Activated B cell treated with CpG ODN at 0.5 μM for 24 hours (primary cell): ENCODE results near the gene B4GALNT4. TPM values are rescaled to one million over a fixed set of nuclear protein-coding genes. Genes with fewer than 3 reads are reported as not detected.

Experiments used
- ATAC-seq: fragments of 200-7000 bp; cut with Tn5 transposase; one replicate; pipeline ENCODE4 v1.10.0; 2021; ENCODE audit warnings: low read depth, mild to moderate bottlenecking, moderate library complexity
- CTCF ChIA-PET: fragments of 350-600 bp; sonication (Branson Sonifier 250); formaldehyde crosslinking; loops from one replicate; lab custom pipeline; 2021; ENCODE audit warnings: antibody characterized with exemption; lab: Charles Lee
- POLR2A ChIA-PET: fragments of 350-600 bp; sonication (Branson Sonifier 250); formaldehyde crosslinking; loops from one replicate; lab custom pipeline; 2021; ENCODE audit warnings: antibody characterized with exemption; lab: Charles Lee
- DNase-seq: peaks from one replicate; pipeline ENCODE4 v3.0.0; 2022
- H3K27ac Mint-ChIP-seq: one replicate; pipeline ENCODE4 v1.8.0; 2020; ENCODE audit warnings: mixed read lengths
- H3K27me3 Mint-ChIP-seq: one replicate; pipeline ENCODE4 v1.8.0; 2021; ENCODE audit warnings: mixed read lengths
- H3K36me3 Mint-ChIP-seq: one replicate; pipeline ENCODE4 v1.8.0; 2021; ENCODE audit warnings: low read depth, mixed read lengths
- H3K4me1 Mint-ChIP-seq: one replicate; pipeline ENCODE4 v1.8.0; 2021; ENCODE audit warnings: mixed read lengths
- H3K4me3 Mint-ChIP-seq: one replicate; pipeline ENCODE4 v1.8.0; 2020; ENCODE audit warnings: mild to moderate bottlenecking, mixed read lengths
- H3K9me3 Mint-ChIP-seq: one replicate; pipeline ENCODE4 v1.8.0; 2020; ENCODE audit warnings: mixed read lengths
- CTCF ChIP-seq: fragments of 200-600 bp; IDR thresholded peaks from one replicate; pipeline ENCODE4 v1.8.0; 2022; ENCODE audit warnings: antibody characterized with exemption, mild to moderate bottlenecking
- intact Hi-C: fragments of 100-400 bp; cut with micrococcal nuclease; formaldehyde crosslinking; loops from one replicate; pipeline ENCODE4 v1.15.1; 2024
- total RNA-seq: library from RNA; stranded (reverse); gene quantifications from 2 replicates; pipeline ENCODE4 v1.2.3, GENCODE V29; 2022

B4GALNT4 gene
- total RNA-seq, 1 donor from 2014 or later: not detected

GRCh38 chr11:355581-356458 is 13.5 kb upstream of the B4GALNT4 start:
- Mint-ChIP-seq H3K27me3 (no peaks in the 10 kb centered on the region), H3K4me3 (peak overlapping the region; percentile 77), H3K27ac (peak overlapping the region; percentile 90), H3K9me3 (no peaks in the 10 kb centered on the region), H3K36me3 (no peaks in the 10 kb centered on the region), H3K4me1 (peaks cover 26% of the 10 kb centered on the region)
- no peak for TF ChIP-seq CTCF
- intact Hi-C loops: loop anchor here (1.0 kb wide), 4 partner anchors 51 to 149 kb away; partner anchors contain the start of genes BET1L and RIC8A
- ChIA-PET POLR2A (interaction anchor here (0.6 to 3.0 kb wide), 38 partner anchors 8 to 476 kb away, joined by 3 to 38 read pairs (median 4); partner anchors contain the start of genes BET1L, IFITM1, IFITM2 and LRRC56), CTCF (interaction anchor here (0.7 to 3.8 kb wide), 9 partner anchors 10 to 105 kb away, joined by 3 to 26 read pairs (median 3); partner anchors contain the start of gene NLRP6)
- ATAC-seq (peak; percentile 72), DNase-seq (peak; percentile 70)

GRCh38 chr11:356610-357009 is 12.7 kb upstream of the B4GALNT4 start:
- no peak for DNase-seq
- H3K27me3 Mint-ChIP-seq: no peaks in the 10 kb centered on the region
- no peaks in the 10 kb centered on the region for H3K9me3 Mint-ChIP-seq
- no peak overlapping the region for H3K4me3 Mint-ChIP-seq
- peaks cover 24% of the 10 kb centered on the region for H3K4me1 Mint-ChIP-seq
- CTCF ChIA-PET: interaction anchor here (1.4 to 3.8 kb wide), 3 partner anchors 51 to 105 kb away, joined by 3 to 26 read pairs (median 12); no protein-coding TSS in a partner anchor
- no peak overlapping the region for H3K27ac Mint-ChIP-seq
- no peak for ATAC-seq
- POLR2A ChIA-PET: interaction anchor here (1.7 to 3.0 kb wide), 7 partner anchors 27 to 149 kb away, joined by 4 to 38 read pairs (median 21); partner anchors contain the start of genes BET1L and RIC8A
- H3K36me3 Mint-ChIP-seq: no peaks in the 10 kb centered on the region
- TF ChIP-seq CTCF: no peak
- intact Hi-C loops: loop anchor here (1.0 kb wide), 3 partner anchors 51 to 106 kb away; no protein-coding TSS in a partner anchor

GRCh38 chr11:357582-357981 is 11.7 kb upstream of the B4GALNT4 start:
- CTCF ChIA-PET: no interaction called here
- no peaks in the 10 kb centered on the region for H3K9me3 Mint-ChIP-seq
- intact Hi-C loops: no loop called here
- no peak overlapping the region for H3K4me3 Mint-ChIP-seq
- H3K27me3 Mint-ChIP-seq: no peaks in the 10 kb centered on the region
- H3K27ac Mint-ChIP-seq: no peak overlapping the region
- no peak for TF ChIP-seq CTCF
- ATAC-seq (no peak), DNase-seq (no peak)
- POLR2A ChIA-PET: no interaction called here
- H3K4me1 Mint-ChIP-seq: peaks cover 21% of the 10 kb centered on the region
- no peaks in the 10 kb centered on the region for H3K36me3 Mint-ChIP-seq

- no peak overlapping the region for H3K27ac Mint-ChIP-seq
- ChIA-PET CTCF (no interaction called here), POLR2A (no interaction called here)
- no peak for TF ChIP-seq CTCF
- ATAC-seq (no peak), DNase-seq (no peak)
- H3K27me3 Mint-ChIP-seq: no peaks in the 10 kb centered on the region
- intact Hi-C loops: no loop called here
- peaks cover 21% of the 10 kb centered on the region for H3K4me1 Mint-ChIP-seq
- H3K9me3 Mint-ChIP-seq: no peaks in the 10 kb centered on the region
- H3K4me3 Mint-ChIP-seq: no peak overlapping the region
- no peaks in the 10 kb centered on the region for H3K36me3 Mint-ChIP-seq
Observed at GRCh38 chr11:358129-358800, 11.0 kb upstream of the B4GALNT4 start.
